ENCODE data around the gene ADARB1.

ADARB1 gene

DNA sequence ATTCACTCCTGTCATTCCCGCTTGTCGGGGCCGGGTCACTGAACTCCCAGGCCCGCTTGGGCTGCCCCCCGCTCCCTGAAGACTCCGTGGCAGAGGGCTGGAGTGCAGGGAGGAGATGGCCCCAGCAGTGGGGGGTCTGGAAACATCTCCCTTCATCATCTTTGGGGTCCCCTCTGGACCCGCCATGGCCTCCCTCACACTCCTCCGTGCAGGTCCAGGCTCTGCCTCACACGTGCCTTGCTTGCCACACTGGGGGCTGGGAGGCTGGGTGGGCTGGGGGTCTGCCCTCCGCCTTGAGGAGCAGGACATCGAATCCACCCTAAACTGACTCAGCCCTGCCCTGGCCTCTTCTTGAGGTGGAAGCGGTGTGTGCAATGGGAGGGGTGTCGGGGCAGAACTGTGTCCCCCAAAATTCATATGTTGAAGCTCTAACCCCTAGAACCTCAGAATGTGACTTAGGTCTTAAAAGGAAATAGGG is 178.1 kb downstream of the ADARB1 start:
- DNase-seq (ENCODE audit: low read depth in 2 of 2) = no peak

DNA sequence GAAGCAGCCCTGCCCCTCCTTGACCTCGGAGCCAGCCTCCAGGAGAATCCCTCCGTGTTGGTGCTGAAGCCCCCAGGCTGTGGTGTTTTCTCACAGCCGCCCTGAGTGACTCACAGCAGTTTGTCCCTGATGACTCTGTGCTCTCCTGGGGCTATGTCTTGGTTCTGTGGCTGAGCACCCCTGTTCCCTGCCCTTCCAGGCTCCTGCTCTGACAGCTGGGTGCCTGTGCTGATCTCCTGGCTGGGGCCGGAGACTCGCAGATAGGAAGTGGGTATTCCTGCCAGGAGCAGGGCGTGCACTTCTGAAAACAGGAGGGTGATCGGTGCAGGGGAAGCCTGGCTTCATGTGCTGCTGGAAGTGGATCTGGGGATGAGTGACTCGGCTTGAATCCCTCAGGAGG is 178.8 kb downstream of the ADARB1 start:
- no peak for DNase-seq (ENCODE audit: low read depth in 2 of 2)

- no peak for DNase-seq (ENCODE audit: low read depth in 2 of 2)
Observed at GRCh38 chr21:45253633-45254459, 179.5 kb downstream of the ADARB1 start.

- no peak for DNase-seq (ENCODE audit: low read depth in 2 of 2)
Observed at GRCh38 chr21:45254460-45254930, 180.1 kb downstream of the ADARB1 start.

DNA sequence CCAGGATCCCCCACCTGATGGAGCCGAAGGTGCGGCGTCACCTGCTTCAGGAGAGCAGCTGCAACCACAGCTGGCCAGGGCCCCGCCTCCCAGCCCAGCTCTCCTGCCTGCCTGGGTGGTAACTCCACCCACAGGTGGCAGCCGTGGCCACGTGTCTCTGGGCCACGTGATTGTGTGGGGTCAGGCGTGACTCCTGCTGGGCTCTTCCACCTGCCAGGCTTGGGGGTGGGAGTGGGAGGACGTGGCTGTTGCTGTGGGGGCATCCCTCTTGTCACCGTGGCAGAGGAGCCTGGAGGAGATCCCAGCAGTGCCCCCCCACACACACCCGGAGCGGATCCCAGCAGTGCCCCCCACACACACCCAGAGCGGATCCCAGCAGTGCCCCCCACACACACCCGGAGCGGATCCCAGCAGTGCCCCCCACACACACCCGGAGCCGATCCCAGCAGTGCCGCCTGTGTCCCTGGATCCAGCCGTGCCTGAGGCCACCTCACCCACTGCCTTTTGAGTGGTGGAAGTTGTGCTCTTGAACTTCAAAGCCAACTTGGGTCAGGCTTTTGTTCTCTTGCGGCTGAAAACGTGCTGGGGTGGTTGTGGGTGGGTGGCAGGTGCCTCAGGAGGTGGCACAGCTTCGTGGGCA is 181.1 kb downstream of the ADARB1 start:
- no peak for DNase-seq (ENCODE audit: low read depth in 2 of 2)

DNA sequence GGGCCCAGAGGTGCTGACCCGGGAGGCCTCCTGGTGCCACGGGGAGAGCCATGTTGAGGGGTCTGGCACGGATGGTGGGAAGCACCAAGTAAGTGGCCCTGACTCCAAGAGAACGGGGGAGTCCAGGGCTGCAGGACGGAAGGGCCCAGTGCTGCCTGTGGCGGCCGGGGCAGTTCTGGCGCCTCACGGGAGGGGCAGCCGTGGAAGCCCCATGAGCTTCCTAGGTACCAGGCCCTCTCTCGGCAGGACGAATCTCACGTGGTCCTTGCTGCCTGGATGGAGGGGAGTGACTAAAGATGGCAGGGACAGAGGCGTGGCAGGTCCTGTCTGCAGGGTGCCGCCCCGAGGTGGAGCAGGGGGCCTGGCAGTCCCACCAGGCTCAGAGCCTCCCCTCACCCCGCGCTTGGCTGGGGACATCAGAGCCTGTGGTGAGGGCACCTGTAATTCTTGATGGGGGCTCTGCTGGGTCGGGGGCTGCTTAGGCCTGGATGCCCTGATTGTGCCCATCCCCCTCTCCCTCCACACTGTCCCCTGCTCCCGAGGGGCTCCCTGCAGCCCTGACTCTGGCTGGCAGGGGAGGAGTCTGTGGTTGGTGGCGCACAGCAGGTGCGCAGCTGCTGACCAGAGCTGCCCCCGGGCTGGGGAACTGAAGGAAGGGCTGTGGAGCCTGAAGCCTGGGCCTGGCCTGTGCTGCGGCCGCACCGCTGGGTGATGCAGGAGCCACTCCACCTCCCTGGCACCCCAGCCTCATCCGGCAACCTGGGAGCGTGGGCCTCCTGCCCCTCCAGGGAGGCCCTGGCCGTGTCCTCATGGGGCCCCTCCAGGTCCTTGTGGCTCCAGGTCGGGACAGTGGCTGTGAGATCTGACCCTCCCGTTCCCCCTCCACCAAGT is 181.9 kb downstream of the ADARB1 start:
- DNase-seq (ENCODE audit: low read depth in 2 of 2) = no peak

DNA sequence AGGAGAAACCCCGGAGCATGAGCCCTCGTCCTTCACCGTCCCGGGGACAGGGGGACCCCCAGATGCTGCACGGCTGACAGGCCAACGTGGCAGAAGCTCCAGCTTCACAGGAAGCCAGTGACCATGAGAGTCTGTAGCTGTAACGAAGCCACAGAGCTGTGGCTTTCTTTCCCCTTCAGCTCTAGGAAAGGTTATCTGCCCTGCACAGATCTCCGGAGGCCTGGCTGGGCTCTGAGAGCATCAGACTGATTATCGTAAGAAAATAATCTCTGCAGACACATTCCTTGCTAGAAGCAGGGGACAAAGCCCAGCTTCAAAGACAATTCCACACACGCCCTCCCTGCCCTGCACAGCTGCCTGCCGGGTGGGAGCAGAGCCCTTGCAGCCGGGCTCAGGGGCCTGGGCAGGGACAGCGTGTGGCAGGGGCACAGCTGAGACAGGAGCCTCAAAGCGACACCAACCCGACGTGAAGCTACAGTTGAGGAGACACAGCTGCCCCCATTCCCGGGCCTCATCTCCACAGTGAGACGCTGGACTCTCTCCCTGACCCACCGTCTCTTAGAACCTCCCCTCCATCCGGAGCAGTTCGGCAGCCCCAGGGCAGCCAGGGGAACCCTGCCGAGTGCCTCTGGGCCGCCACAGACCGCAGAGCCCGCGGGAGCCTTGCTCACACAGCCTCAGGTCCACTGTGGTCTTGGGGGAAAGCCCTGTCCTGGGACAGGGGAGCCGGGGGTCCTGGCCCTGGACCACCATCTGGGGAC is 182.7 kb downstream of the ADARB1 start:
- no peak for DNase-seq (ENCODE audit: low read depth in 2 of 2)

DNA sequence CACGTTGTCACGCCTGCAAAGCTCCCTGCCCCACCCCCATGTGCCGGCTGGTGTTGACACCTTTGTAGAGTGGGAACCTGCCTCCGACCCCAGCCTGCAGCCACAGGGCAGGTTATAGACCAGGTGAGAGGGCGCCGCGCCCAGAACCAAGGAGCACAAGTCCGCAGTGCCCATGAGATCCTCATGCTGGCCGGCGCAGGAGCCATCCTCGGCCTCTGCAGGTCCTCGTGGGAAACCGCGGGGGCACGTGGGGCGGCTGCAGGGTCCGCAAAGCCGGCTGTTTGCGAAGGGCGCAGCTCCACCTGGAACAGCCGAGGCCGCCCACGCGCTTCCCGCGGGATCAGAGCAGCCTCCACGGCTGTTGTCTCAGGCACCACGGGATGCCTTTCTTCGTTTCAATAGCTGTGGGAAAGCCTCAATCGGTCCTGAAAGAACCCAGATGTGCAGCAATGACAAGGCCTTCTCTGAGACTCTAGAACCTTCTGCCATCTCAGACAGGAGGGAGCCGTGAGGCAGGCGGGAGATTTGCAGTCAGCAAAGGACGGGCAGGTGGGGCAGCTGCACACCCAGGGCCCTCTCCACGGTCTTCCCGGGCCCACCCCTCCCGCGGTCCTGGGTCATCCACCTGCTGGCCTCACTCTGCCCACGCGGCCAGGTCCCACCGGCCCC is 183.4 kb downstream of the ADARB1 start:
- DNase-seq (ENCODE audit: low read depth in 2 of 2) = no peak

- no peak for DNase-seq (ENCODE audit: low read depth in 2 of 2)
Observed at GRCh38 chr21:45258466-45258865, 184.1 kb downstream of the ADARB1 start.

DNA sequence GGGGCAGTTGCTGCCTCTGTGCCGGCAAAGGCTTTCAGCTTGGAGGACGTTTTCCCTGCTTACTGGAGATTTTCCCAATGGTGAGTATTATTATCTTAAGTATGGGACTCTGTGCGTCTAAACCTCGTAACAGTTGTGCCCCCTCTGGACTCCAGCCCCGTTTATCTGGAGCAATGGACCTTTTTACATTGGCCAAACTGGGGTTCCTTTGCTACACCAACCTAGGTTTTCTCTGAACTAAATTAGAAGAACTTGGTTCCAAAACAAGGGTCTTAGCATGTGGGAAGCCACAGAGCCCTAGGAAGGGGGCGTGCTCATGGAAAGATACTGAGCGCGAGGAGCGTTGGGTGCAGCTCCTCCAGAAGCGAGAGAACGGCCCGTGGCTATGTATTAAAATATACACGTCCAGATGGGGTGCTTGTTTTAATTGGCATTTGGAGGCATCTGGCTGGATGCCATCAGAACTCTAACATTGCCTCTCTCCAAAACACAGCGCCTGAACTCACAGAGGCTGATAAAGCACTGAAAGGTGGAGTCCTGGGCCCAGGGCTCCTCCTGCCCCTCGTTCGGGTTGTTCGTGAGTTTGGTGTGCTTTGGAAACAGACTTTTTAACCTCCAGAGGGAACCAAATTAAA is 184.9 kb downstream of the ADARB1 start:
- DNase-seq (ENCODE audit: low read depth in 2 of 2) = no peak

DNA sequence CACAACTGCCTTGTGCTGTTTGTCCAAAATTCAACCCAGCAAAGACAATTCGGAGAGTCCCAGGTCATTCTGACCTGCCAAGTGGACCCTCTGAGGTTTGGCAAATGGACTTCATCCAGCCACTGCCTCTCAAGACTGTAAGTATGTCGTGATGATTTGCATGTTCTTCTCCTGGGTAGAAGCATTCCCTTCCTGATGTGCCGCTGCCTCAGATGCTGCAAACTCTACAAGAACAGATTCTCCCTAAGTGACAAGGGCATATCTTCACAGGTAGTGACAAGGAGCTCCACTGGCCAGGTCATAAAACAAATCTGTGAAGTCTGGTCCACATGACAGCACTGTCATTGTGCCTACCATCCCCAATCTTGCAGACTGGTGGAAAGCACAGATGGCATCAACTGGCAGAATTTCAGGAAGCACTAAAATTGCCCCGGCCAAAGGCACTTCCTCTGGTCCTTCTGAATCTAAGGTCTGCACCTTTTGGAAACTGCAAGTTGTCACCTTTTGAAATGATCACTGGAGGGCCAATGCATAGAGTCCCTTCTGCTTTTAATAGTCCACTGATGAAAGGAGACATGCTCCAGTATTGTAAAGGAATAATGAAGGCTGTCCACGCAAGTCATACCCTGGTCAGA is 185.9 kb downstream of the ADARB1 start:
- no peak for DNase-seq (ENCODE audit: low read depth in 2 of 2)

GRCh38 chr21:45261093-45261492 is 186.7 kb downstream of the ADARB1 start:
- no peak for DNase-seq (ENCODE audit: low read depth in 2 of 2)

GRCh38 chr21:45262041-45262581 is 187.7 kb downstream of the ADARB1 start:
- DNase-seq (ENCODE audit: low read depth in 2 of 2) = no peak

- DNase-seq (ENCODE audit: low read depth in 2 of 2) = no peak
Observed at GRCh38 chr21:45262616-45263015, 188.2 kb downstream of the ADARB1 start.

DNA sequence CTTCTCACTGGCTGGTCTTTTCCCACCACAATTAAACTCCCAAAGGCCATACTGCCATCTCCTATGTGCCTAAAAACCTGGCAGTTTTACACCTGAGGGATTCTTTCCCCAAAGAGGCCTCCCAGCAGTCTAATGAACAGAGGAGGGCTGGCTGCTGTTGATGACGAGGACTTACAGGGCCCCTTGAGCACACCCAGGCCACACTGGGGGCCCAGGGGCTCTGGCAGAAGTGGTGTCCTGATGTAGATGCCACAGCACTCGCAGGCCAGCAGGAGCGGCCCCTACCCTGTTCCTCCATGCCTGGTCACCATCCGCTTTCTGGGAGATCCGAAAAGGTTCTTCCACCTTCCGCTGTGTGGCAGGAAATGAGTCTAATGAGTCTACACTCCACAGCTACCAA is 189.2 kb downstream of the ADARB1 start:
- no peak for DNase-seq (ENCODE audit: low read depth in 2 of 2)

DNA sequence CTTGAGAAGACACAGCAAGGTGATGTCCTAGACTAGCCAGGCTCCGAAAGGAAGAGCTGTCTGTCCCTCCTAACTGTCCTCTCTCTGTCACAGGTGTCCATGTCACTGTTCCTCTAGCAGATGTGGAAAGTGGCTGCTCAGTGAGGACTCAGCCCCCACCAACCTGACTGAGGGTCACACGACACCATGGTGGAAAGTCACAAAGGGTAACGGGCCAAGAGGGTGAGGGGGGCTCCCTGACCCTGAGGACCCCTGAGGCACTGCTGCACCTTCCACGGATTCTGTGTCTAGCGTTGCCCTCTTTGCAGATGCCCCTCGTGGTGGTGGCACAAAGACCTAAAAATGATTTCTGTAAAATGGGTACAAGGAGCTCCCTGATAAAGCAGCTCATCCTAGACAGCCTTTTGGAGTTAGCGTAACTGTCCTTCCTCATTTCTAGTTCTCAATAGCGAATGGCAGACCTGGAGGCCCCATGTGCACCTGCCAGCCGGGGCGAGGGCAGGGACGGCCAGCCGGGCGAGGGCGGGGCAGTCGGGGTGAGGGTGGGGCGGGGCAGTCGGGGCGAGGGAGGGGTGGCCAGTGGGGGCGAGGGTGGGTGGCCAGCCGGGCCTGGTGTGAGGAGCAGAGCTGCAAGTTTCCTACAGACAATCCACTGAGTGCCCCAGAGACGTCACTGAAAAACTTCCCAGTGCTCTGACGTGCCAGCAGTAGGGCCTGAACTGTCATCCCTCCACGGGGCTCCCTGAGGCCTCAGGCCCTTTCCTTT is 189.9 kb downstream of the ADARB1 start:
- DNase-seq (ENCODE audit: low read depth in 2 of 2) = no peak

- DNase-seq (ENCODE audit: low read depth in 2 of 2) = no peak
Observed at GRCh38 chr21:45264912-45265515, 190.6 kb downstream of the ADARB1 start.
